Epidermal melanocyte (primary cell): ENCODE data around the gene KLC4.
"Not testable (repeated sequence)": the region's sequence is repeated elsewhere in the genome, so short reads cannot be mapped to it uniquely, and the experiment has no call there.

Experiments used
- DNase-seq: peaks from one replicate; pipeline ENCODE4 v3.0.0; 2011; ENCODE audit warnings: low spot score; ENCODE audit not compliant: insufficient read length

The KLC4 gene

GRCh38 chr6:43061861-43062260 is 2.4 kb downstream of the KLC4 start:
- DNase-seq, result no peak

GRCh38 chr6:43062818-43063217 is 3.4 kb downstream of the KLC4 start:
- no peak for DNase-seq

GRCh38 chr6:43070028-43070632 is 10.7 kb downstream of the KLC4 start:
- peak; percentile 80 for DNase-seq

DNA sequence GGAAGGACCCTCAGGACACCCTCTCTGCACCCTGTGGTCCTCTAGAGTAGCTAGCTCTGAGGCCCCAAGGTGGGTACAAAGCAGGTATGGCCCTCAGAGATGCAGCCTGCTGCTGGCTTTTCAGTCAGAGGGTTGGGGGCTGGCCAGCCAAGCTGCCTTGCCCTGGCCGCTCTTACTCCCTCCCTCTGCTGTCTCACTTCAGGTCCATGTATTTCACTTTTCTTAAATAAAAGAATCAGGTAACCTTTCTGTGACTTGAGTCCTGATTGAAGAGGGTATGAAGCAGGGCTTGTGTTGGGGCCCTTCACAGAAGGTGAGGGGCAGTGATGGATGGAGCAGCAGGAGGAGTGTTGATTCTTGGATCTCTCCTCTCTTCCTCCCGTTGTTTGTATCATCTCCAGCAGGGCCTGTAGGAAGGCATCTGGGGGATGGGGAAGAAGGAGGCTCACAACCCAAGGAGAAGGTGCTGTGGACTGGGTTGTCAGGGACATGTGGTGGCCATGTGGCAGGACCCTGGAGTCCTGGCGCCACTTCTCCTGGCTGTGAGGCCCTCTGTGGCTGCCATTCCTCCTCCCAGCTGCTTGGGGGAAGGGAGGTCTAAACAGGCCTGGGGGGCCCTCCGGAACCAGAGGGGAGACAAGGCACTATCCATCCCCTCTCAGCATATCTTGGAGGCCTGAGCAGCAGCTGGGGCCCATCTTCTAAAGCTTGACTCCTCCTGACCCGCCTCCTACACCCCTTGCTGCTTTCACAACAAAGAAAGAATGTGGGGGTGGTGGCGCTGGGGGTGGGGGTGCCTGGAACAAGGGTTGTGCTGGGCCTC is 15.6 kb downstream of the KLC4 start:
- DNase-seq, result no peak

GRCh38 chr6:43075670-43076463 is 16.4 kb downstream of the KLC4 start, which contains the start of gene PTK7:
PTK7 (plus strand) TSS chr6:43076314; CDS start chr6:43076489, 175 bp downstream.
- no peak for DNase-seq

DNA sequence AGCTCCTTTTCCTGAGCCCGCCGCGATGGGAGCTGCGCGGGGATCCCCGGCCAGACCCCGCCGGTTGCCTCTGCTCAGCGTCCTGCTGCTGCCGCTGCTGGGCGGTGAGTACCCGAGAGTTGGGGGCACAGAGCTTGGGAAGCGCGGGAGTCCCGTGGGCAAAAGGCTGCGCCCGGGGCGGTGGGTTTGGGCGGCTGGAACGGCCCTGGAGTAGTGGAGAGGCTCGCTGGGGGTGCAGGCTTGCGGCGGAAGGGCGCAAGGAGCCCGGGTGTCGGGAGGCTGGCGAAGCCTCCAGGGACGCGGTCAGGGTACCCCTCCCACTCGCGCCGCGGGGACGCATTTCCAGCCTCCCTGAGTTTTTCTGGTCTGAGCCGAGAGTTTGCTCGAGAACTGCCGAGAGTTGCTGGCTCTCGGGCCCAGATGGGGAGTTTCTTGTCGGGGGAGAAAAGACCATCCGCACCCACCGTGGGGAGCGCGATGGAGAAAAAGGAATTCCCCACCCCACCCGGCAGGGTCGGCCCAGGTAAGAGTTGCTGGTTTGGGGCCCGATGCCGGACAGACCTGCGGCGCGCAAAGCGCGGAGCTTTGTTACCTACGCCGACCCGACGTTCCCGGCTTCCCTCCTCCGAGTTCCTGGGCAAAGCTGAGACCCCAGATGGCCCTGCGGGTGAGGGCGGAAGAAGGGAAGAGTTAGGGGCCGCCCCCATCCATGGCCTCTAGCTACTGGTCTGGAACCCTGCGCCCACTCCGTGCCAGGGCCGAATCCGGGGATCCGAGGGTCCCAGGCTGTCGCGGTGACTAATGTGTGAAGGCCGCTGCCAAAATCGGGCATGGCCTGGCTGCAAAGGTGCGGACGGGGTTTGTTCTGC is 17.3 kb downstream of the KLC4 start:
- DNase-seq, result no peak

- no peak for DNase-seq
Measured at GRCh38 chr6:43077333-43077809, 17.9 kb downstream of the KLC4 start.

DNA sequence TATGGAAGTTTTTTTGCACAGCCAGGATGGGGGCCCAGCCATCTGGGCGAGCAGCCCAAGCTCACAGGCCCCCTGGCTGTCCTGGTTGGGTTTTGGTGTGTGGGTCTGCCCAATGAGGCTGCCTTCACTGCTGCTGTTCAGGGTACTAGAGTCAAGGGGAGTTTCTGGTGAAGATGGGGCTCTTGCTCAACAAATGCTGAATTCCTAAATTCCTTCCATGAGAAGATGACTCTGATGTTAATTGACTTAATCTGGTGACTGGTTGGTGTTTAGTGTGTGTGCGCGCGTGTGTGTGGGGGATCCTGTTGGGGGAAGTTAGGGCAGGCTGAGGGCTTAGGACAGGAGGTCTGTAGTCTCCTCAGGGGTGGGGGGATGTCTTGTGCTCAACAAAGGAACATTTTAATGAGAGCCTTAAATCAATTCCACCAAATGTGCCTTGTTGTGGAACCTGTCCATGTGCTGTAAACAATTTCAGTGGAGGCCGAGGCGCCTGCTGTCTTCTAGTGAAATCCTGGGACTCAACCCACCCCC is 18.6 kb downstream of the KLC4 start:
- DNase-seq, result no peak

- DNase-seq, result no peak
Measured at GRCh38 chr6:43078691-43079090, 19.3 kb downstream of the KLC4 start.

DNA sequence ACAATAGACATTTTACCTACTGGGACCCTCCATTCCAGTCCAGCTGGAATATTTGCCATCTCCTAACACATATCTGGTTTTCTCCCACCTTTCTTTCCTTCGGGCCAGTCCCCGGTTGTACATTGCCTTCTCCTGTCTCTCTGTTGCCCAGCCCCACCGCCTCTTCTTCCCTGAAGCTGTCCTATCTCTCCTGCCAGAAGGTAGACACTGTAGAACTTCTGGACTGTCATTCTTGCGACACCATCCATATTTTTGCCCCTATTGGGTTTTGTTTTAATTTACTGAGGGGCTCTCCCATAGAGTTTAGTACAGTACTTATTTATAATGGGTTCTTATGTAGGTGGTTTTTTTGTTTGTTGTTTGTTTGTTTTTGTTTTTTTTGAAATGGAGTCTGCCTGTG is 21.6 kb downstream of the KLC4 start:
- no peak for DNase-seq

DNA sequence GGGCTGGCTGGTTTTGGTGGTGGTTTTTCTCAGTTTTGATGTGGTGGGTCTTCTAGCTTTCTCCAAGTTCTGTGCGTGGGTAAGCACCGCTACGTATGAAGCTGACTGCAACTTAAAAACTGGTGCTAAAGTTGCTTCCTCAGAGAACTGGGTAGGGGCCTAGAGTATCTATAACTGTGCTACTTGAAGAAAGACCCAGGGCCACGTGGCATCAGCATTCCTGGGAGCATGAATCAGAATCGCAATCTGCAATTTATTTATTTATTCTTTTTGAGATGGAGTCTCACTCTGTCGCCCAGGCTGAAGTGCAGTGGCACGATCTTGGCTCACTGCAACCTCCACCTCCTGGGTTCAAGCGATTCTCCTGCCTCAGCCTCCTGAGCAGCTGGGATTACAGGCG is 22.5 kb downstream of the KLC4 start:
- not testable (repeated sequence) for DNase-seq

DNA sequence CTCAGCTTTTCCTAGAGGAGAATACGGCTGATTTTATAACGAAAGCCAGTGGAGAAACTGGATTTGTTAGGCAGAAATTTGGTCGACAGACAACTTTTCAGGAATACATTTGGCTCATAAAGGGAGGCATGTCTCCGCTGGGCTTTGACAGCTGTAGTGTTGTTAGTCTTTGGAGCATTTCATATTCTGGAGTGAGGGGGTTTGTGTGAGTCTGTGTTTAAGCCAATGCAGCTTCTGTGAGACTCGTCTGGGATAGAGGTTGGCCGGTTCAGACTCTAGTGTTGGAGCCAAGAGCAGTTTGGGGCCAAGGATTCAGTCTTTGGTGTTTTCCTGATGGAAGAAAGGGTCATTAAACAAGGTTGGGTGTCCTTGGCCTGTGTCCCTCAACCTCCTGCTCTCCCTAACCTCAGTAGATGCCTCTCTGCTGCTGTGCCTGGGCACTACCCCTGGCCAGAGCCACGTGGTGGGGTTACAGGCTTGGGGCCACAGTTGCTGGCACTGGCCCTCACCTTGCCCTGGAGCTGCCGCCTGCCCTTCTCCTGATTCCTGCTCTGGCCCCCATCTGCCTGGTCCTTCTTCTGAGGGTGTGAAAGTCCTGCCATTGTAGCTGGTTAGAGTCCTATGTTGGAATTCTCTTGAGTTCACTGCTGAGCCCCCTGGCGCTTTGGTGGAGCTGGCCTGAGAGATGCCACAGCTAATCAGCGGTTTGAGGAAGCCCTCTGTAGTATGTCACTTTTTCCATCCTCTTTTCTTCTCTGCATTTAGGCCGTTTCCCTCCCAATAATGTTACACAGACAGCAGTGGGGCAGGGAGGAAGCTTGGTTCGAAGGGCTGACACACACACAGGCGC is 23.6 kb downstream of the KLC4 start:
- DNase-seq, result no peak

GRCh38 chr6:43086022-43086658 is 26.7 kb downstream of the KLC4 start:
- no peak for DNase-seq

GRCh38 chr6:43088654-43089056 is 29.2 kb downstream of the KLC4 start:
- DNase-seq, result no peak

- DNase-seq, result no peak
Measured at GRCh38 chr6:43089467-43089866, 30.0 kb downstream of the KLC4 start.

DNA sequence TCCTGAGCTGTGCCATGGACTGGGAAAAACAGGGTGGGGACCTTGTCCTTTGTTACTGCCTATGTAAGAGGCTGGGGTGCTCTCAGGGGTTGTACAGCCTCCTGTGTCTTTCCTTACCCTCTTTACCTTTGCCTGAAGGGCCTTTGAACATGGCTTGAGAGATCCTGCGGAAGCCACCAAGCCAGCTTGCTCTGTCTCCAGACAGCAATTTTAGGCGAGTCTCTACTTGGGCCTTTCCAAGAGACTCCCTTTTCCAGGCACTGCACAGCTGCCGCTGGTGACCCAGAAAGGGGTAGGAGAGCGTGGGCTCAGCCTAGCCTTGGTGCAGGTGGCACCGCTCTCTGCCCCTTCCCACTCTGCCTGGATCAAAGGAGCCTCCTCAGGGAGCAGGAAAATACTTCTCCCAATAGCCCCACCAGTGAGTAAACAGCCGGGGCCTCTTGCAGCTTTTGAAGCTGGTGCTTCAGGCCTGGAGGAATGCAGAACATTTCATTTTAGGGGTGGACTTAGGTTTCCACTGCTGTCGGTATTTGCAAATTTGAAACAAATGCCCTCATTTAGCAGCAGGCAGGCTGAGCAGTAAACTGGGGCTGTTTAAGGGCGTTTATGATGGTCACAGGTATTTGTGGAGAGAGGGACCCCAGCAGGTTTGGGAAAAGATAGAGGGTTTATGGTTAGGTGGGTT is 30.6 kb downstream of the KLC4 start:
- no peak for DNase-seq

- no peak for DNase-seq
Measured at GRCh38 chr6:43090559-43090956, 31.1 kb downstream of the KLC4 start.

GRCh38 chr6:43091020-43091419 is 31.6 kb downstream of the KLC4 start:
- no peak for DNase-seq
